Measurements from ENCODE around the gene REEP1.

GRCh38 chr2:86301711-86302202, 35.7 kb downstream of the REEP1 start:
- TF ChIP-seq SMARCB1 (IDR thresholded peaks at IDR 0.05; ENCODE audit: insufficient read length, low read depth) (no peak), MAFK (IDR thresholded peaks at IDR 0.05; ENCODE audit: low read length) (peak; percentile 81), PKNOX1 (IDR thresholded peaks at IDR 0.05) (no peak), MNT (conservative IDR thresholded peaks at IDR 0.05) (no peak), ZNF253 (CRISPR knock-in tag; conservative IDR thresholded peaks at IDR 0.05) (no peak), L3MBTL2 (IDR thresholded peaks at IDR 0.05) (no peak), CTCF (IDR thresholded peaks at IDR 0.05 in 2 of 3, conservative IDR thresholded peaks at IDR 0.05 in 1 of 3; ENCODE audit: insufficient read depth in 2 of 3, low read depth in 1 of 3, low read length in 3 of 3) (no peak), HNRNPL (IDR thresholded peaks at IDR 0.05; ENCODE audit: low read depth, low read length) (no peak), REST (IDR thresholded peaks at IDR 0.05; ENCODE audit: borderline replicate concordance) (no peak), REST (CRISPR knock-in tag; IDR thresholded peaks at IDR 0.05; ENCODE audit: low read depth) (no peak), RBBP5 (IDR thresholded peaks at IDR 0.05; ENCODE audit: borderline replicate concordance, insufficient read depth, low read length, poor library complexity, severe bottlenecking) (no peak)
